CD4-positive, alpha-beta T cell (primary cell): ENCODE measurements around the gene SLC44A1. TPM values are rescaled to one million over a fixed set of nuclear protein-coding genes. Genes with fewer than 3 reads are reported as not detected.
"Not testable (repeated sequence)": the region's sequence is repeated elsewhere in the genome, so short reads cannot be mapped to it uniquely, and the experiment has no call there.

ENCODE experiments used
- ATAC-seq: fragments of 200-7000 bp; cut with Tn5 transposase; one replicate; pipeline ENCODE4 v1.10.0; 2022; ENCODE audit warnings: mild to moderate bottlenecking; ENCODE audit not compliant: poor library complexity
- CTCF ChIA-PET: fragments of 350-600 bp; sonication (Branson Sonifier 250); formaldehyde crosslinking; loops from one replicate; lab custom pipeline; 2021; ENCODE audit warnings: antibody characterized with exemption, inconsistent platforms; lab: Charles Lee
- POLR2A ChIA-PET: fragments of 350-600 bp; sonication (Branson Sonifier 250); formaldehyde crosslinking; loops from one replicate; lab custom pipeline; 2021; ENCODE audit warnings: antibody characterized with exemption, inconsistent platforms; lab: Charles Lee
- DNase-seq, 14 experiments: peaks; one replicate each; pipeline ENCODE4 v3.0.0-alpha.2; 2013 to 2020; ENCODE audit warnings: mixed read lengths in 2 of 14
- H3K27ac ChIP-seq, 2 donors: one replicate each; pipeline versions ENCODE4 v1.5.1 to v1.7.0; 2013; ENCODE audit warnings: low read length in 2 of 2, low read depth in 1 of 2, mild to moderate bottlenecking in 1 of 2
- H3K27me3 ChIP-seq, 2 experiments: 1 replicate in 1 of 2; 2 replicates in 1 of 2; pipeline versions ENCODE4 v1.6.1 to v1.7.0; 2013; ENCODE audit warnings: low read length in 2 of 2, control low read depth in 1 of 2, mild to moderate bottlenecking in 1 of 2, moderate library complexity in 1 of 2; ENCODE audit not compliant: insufficient read depth in 2 of 2, control insufficient read depth in 1 of 2
- H3K36me3 ChIP-seq: one replicate; pipeline ENCODE4 v1.6.1; 2013; ENCODE audit warnings: low read length, control low read depth; ENCODE audit not compliant: insufficient read depth
- H3K4me1 ChIP-seq: one replicate; pipeline ENCODE4 v1.6.1; 2013; ENCODE audit warnings: low read length, control low read depth; ENCODE audit not compliant: insufficient read depth
- H3K4me3 ChIP-seq: one replicate; pipeline ENCODE4 v1.5.1; 2013; ENCODE audit warnings: mild to moderate bottlenecking, low read length, moderate library complexity
- H3K9me3 ChIP-seq, 2 experiments: 1 replicate in 1 of 2; 2 replicates in 1 of 2; pipeline versions ENCODE4 v1.6.1 to v1.7.0; 2013; ENCODE audit warnings: low read length in 2 of 2, mild to moderate bottlenecking in 2 of 2, control low read depth in 1 of 2, moderate library complexity in 1 of 2; ENCODE audit not compliant: control insufficient read depth in 1 of 2, insufficient read depth in 1 of 2
- H3K27ac Mint-ChIP-seq: one replicate; pipeline ENCODE4 v1.8.0; 2020; ENCODE audit warnings: mixed read lengths
- H3K27me3 Mint-ChIP-seq: one replicate; pipeline ENCODE4 v1.8.0; 2021; ENCODE audit warnings: mixed read lengths
- H3K36me3 Mint-ChIP-seq: one replicate; pipeline ENCODE4 v1.8.0; 2021; ENCODE audit warnings: low read depth, mixed read lengths
- H3K4me1 Mint-ChIP-seq: one replicate; pipeline ENCODE4 v1.8.0; 2021; ENCODE audit warnings: low read depth, mixed read lengths
- H3K4me3 Mint-ChIP-seq: one replicate; pipeline ENCODE4 v1.8.0; 2020; ENCODE audit warnings: mild to moderate bottlenecking, mixed read lengths
- H3K9me3 Mint-ChIP-seq: one replicate; pipeline ENCODE4 v1.8.0; 2020; ENCODE audit warnings: mixed read lengths
- CTCF ChIP-seq: fragments of 200-600 bp; IDR thresholded peaks from one replicate; pipeline ENCODE4 v1.8.0; 2022; ENCODE audit warnings: antibody characterized with exemption, mild to moderate bottlenecking
- intact Hi-C, 2 experiments: fragments of 100-400 bp; cut with DNase I in 1 of 2; cut with micrococcal nuclease in 1 of 2; formaldehyde crosslinking; loops; one replicate each; pipeline versions ENCODE4 v1.15.1 to v1.9.0; 2023 to 2025; cut with DNase I, micrococcal nuclease
- total RNA-seq, 174 experiments: library from RNA in 2 of 174; stranded (reverse) in 2 of 174; gene quantifications; one replicate each; pipeline ENCODE4 v1.2.3 and lab custom pipeline; 2021 to 2026

Gene SLC44A1
- total RNA-seq, 2 experiments from 2014 or later: 5.1 to 5.9 TPM

GRCh38 chr9:105259731-105260612 is 15.5 kb downstream of the SLC44A1 start:
- no peaks in the 10 kb centered on the region for H3K9me3 ChIP-seq
- ATAC-seq: no peak
- ChIA-PET CTCF (no interaction called here), POLR2A (no interaction called here)
- H3K27ac Mint-ChIP-seq: no peak overlapping the region
- no peak overlapping the region for H3K4me3 ChIP-seq
- H3K4me1 ChIP-seq: no peaks in the 10 kb centered on the region
- no peaks in the 10 kb centered on the region for H3K27me3 ChIP-seq
- H3K27ac ChIP-seq: no peak overlapping the region
- intact Hi-C loops: no loop called here
- H3K4me1 Mint-ChIP-seq: peaks cover 30% of the 10 kb centered on the region
- no peak overlapping the region for H3K4me3 Mint-ChIP-seq
- DNase-seq: no peak
- H3K27me3 Mint-ChIP-seq: no peaks in the 10 kb centered on the region
- TF ChIP-seq CTCF: no peak
- H3K36me3 ChIP-seq: no peaks in the 10 kb centered on the region
- H3K36me3 Mint-ChIP-seq: no peaks in the 10 kb centered on the region
- no peaks in the 10 kb centered on the region for H3K9me3 Mint-ChIP-seq

- Histone ChIP-seq H3K36me3 (no peaks in the 10 kb centered on the region), H3K4me1 (no peaks in the 10 kb centered on the region), H3K27me3 (no peaks in the 10 kb centered on the region), H3K9me3 (no peaks in the 10 kb centered on the region), H3K4me3 (no peak overlapping the region), H3K27ac (no peak overlapping the region)
- no peak overlapping the region for H3K4me3 Mint-ChIP-seq
- DNase-seq: no peak
- CTCF ChIA-PET: no interaction called here
- intact Hi-C loops: no loop called here
- no peaks in the 10 kb centered on the region for H3K27me3 Mint-ChIP-seq
- H3K4me1 Mint-ChIP-seq: peaks cover 34% of the 10 kb centered on the region
- POLR2A ChIA-PET: no interaction called here
- no peaks in the 10 kb centered on the region for H3K9me3 Mint-ChIP-seq
- H3K36me3 Mint-ChIP-seq: peaks cover 8% of the 10 kb centered on the region
- no peak for ATAC-seq
- no peak overlapping the region for H3K27ac Mint-ChIP-seq
- no peak for TF ChIP-seq CTCF
Observed at GRCh38 chr9:105262497-105262896, 18.0 kb downstream of the SLC44A1 start.

- H3K4me1 Mint-ChIP-seq: peaks cover 19% of the 10 kb centered on the region
- no peak overlapping the region for H3K4me3 Mint-ChIP-seq
- DNase-seq: peak in 1 of 14 experiments; percentile 9
- no peaks in the 10 kb centered on the region for H3K4me1 ChIP-seq
- no peak overlapping the region for H3K27ac ChIP-seq
- TF ChIP-seq CTCF: no peak
- H3K27ac Mint-ChIP-seq: no peak overlapping the region
- intact Hi-C loops: no loop called here
- H3K36me3 Mint-ChIP-seq: peaks cover 8% of the 10 kb centered on the region
- no peaks in the 10 kb centered on the region for H3K9me3 Mint-ChIP-seq
- H3K4me3 ChIP-seq: no peak overlapping the region
- CTCF ChIA-PET: no interaction called here
- POLR2A ChIA-PET: interaction anchor here (1.0 to 1.1 kb wide), 2 partner anchors 19 to 20 kb away, joined by 3 read pairs; partner anchors contain the start of gene SLC44A1
- H3K27me3 Mint-ChIP-seq: no peaks in the 10 kb centered on the region
- no peaks in the 10 kb centered on the region for H3K9me3 ChIP-seq
- ATAC-seq: no peak
- H3K36me3 ChIP-seq: no peaks in the 10 kb centered on the region
- H3K27me3 ChIP-seq: no peaks in the 10 kb centered on the region
Observed at GRCh38 chr9:105264380-105264779, 19.9 kb downstream of the SLC44A1 start.

- H3K27ac ChIP-seq, H3K4me3 Mint-ChIP-seq, DNase-seq, H3K9me3 Mint-ChIP-seq, H3K27me3 ChIP-seq, CTCF ChIA-PET, H3K27ac Mint-ChIP-seq, H3K36me3 Mint-ChIP-seq, ATAC-seq, H3K9me3 ChIP-seq, H3K4me1 ChIP-seq, H3K27me3 Mint-ChIP-seq, H3K36me3 ChIP-seq, POLR2A ChIA-PET, H3K4me3 ChIP-seq, intact Hi-C loops: not testable (repeated sequence)
- H3K4me1 Mint-ChIP-seq: peaks cover 23% of the 10 kb centered on the region
Observed at GRCh38 chr9:105268254-105268653, 23.8 kb downstream of the SLC44A1 start.
